Sciatic nerve (tissue), 2 donors: ENCODE measurements around the gene TDRKH. TPM values are rescaled to one million over a fixed set of nuclear protein-coding genes. Genes with fewer than 3 reads are reported as not detected.
A peak's percentile ranks its signal among the peaks of the same experiment; 100 is the strongest.
"Not testable (repeated sequence)": the region's sequence is repeated elsewhere in the genome, so short reads cannot be mapped to it uniquely, and the experiment has no call there.

Experiments used
- ATAC-seq: fragments of 200-7000 bp; cut with Tn5 transposase; one replicate; pipeline ENCODE4 v1.9.1; 2020; ENCODE audit warnings: mild to moderate bottlenecking, moderate library complexity
- DNase-seq: peaks from one replicate; pipeline ENCODE4 v3.0.0-alpha.2; 2020; ENCODE audit warnings: low spot score
- intact Hi-C: fragments of 100-400 bp; cut with DNase I; formaldehyde crosslinking; loops from one replicate; pipeline ENCODE4 v1.14.2; 2022
- total RNA-seq: library from RNA; stranded (reverse); fragmentation: NEBNext Ultra II Directional; extraction: Animal tissue kit (Norgen Biotek cat#: 25700); gene quantifications from one replicate; pipeline ENCODE4 v1.2.1, GENCODE V29; 2021
- donor health status: DM: no; HTN: no; CAD: no.
- donor health status: DM: no; HTN: no; CAD: no.

Gene TDRKH
- total RNA-seq, 1 donor from 2014 or later: 13.2 TPM

DNA sequence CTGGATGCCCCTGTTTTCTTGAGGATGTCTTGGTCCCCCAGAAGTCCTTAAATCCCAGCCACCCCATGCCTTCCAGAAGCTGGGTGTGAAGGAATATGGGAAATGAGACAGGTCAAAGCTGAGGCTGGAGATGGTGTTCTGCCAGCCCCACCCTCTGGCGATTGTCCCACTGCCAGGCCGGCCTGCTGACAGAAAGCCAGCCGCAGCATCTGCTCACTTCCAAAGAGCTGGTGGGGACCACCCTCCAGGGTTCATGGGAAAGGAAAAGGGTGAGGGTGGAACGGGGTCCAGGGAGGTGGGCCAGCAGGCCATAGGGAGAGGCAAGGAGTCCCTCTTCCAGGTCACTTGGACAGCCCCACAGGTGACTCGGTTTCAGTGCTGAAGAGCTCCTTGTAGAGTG, 16.8 kb upstream of the TDRKH start:
- intact Hi-C loops: no loop called here
- DNase-seq (peak; percentile 45), ATAC-seq (no peak)

DNA sequence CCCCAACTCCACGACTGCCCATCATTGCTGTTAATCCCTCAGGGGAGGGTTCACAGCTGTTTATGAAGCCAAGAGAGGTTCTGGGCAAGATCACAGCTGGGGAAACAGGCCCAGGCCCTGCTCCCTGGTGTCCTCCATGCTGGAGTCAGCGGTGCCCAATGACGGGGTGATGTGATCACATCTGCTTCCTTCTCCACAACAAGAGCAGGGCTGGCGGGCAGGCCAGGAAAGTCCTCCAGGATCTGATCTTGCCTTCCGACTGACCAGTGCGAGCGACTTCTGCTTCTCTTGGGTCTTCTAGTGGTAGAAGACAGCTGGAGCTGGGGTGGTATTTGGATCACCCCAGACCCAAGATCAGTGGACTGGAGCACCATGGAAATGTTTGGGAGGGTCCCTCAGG, 15.9 kb upstream of the TDRKH start:
- DNase-seq (peak; percentile 45), ATAC-seq (no peak)
- intact Hi-C loops: no loop called here

DNA sequence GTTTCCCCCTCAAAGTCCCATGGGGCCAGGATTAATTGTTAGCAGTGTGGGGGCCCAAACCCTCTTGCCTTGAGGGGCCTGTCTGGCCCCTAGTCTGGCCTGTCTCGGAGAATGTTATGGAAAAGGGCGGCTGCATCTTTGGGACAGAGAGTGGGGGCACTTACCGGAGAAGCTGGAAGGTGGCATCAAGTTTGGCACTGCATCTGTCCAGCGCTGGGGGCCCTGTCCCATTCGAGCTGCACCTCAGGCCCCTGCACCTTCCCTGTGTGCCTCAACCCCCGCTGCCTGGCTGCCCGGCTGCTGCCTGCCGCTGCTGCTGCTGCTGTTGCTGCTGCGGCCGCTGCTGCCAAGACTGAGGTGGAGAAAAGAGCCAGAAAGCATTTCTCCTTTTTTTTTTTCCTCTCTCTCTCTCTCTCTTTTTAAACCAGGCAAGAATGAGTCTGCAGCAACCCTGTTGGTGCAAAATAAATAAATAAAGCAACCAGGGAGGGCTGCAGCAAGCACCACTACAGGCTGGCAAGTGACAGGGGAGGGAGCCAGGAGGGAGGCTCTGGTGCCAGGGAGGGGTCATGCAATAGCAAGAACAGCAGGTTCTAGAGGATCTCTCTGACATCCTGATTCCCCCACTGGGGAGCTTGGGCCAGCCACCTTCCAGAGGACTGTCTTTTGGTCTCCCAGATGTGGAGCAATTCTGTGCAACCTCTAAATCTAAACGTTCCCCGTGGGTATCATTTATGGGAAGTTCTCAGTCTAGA, 14.9 kb upstream of the TDRKH start, which contains the start of gene LINGO4:
TSS of gene LINGO4 (minus strand) at position 354 of the 755 bp plus-strand sequence. CDS start 2,715 bp downstream, outside the sequence.
- peak; percentile 31 for DNase-seq
- no peak for ATAC-seq
- intact Hi-C loops: no loop called here

DNA sequence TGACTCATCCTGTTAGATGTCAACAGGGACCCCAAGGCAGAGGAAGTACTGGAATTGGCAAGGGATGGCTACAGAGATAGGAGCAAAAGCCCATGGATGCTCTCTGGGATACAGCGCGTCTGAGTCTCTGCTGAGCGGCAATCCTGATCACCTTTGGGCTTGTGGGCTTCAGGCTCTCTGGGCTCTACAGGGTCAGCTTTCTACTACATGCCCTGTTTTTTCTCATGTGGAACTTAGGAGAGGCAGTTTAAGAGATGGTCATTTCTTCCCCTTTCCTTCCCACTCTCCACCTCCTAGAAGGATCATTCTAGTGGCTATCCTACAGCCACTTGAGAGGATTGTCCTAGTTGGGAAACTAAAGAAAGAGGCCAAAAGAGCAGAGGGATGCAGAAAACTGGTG, 13.6 kb upstream of the TDRKH start:
- ATAC-seq: no peak
- intact Hi-C loops: no loop called here
- DNase-seq: no peak

DNA sequence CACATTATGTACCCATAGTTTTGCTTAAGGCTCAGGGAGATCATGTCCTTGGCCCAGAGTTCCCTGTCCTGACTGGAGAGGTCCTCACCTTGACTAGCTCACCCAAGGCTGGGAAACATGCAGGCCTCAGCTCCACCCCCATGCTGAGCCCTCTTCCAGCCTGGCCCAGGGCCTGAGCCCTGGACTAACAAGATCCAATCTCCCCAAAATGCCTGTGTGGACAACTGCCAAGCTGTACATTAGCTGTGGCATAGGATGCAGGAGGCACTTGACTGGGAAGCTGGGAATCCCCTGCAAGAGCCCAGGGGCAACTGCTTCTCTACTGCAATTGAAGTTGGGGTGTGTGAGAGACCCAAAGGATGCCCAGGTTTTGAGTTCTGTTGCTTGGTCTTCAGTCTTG, 12.9 kb upstream of the TDRKH start:
- intact Hi-C loops: no loop called here
- DNase-seq (peak; percentile 27), ATAC-seq (no peak)

DNA sequence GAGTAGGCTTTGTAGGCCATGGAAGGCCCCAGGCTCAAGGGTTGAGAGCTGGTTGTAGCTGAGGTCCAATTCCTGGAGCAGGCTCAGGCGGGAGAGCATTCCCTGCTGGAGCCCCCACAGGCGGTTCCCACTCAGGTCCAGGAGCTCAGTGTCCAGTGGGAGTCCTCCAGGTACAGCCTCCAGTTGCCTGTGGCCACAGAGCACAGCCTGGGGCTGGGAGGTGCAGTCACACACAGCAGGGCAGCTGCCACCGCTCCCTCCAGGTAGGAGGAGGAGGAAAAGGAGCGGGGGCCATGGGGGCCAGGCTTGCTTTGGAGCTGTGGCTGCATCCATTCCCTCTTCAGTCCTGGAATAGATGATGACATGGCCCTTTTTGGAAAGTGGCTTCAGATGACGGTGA, 12.1 kb upstream of the TDRKH start:
- intact Hi-C loops: no loop called here
- DNase-seq: no peak
- ATAC-seq: no peak

DNA sequence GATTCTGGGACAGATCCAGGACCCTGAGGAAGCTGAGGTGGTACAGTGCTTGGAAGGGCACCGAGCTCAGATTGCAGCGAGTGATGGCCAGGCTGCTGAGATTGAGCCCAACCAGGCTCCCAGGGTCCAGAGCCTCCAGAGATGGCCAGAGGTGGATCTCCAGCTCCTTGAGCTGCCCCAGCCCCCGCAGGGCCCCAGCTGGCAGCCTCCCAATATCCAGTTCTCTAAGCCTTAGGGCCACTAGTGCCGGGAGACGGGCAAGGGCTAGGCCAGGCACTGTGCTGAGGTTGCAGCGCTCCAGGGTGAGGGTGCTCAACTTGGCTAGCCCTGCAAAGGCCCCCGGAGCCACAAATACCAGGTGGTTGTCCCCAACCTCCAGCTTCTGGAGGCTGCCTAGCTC, 11.5 kb upstream of the TDRKH start:
- no peak for ATAC-seq
- DNase-seq: no peak
- intact Hi-C loops: no loop called here

DNA sequence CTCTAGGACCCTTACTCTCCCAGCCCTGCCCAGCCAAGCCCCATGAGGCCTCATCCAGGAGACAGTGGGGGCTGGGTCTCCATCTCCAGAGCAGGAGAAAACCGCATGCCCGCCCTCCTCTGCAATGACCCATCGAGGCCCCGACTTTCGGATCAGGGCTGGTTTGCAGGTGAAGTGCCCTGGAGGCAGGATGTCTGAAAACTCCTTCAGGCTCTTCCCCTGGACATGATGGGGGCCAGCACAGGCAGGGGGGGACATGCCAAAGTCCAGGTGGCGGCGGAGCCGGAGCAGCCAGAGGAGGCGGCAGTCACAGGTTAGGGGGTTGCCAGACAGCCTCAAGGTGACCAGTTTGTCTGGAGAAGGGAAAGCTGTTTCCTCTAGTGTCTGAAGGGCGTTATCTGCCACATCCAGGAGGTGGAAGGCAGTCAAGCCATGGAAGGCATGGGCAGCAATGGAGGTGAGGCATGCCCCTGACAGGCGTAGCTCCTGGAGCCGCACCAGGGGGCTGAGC, 11.1 kb upstream of the TDRKH start:
- DNase-seq (no peak), ATAC-seq (no peak)
- intact Hi-C loops: no loop called here

DNA sequence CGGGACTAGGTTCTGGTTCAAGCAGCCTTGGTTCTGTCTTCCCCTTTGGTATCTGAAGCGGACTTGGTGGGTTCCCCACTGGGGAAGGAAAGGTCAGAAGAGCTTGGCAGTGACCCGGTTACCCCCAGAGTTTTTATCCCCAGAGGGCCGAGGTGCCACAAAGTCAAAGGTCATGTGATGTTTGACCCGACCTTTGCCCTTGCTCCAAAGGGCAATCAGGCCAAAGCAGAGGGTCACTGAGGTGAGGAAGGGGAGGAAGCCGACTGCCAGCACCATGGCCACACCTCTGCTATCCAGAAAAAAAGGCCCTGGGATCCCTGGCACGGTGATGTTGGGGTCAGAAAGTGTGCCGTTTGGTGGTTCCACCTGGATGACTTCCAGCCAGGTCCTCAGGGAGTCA, 10.5 kb upstream of the TDRKH start:
- DNase-seq (no peak), ATAC-seq (no peak)
- intact Hi-C loops: no loop called here

DNA sequence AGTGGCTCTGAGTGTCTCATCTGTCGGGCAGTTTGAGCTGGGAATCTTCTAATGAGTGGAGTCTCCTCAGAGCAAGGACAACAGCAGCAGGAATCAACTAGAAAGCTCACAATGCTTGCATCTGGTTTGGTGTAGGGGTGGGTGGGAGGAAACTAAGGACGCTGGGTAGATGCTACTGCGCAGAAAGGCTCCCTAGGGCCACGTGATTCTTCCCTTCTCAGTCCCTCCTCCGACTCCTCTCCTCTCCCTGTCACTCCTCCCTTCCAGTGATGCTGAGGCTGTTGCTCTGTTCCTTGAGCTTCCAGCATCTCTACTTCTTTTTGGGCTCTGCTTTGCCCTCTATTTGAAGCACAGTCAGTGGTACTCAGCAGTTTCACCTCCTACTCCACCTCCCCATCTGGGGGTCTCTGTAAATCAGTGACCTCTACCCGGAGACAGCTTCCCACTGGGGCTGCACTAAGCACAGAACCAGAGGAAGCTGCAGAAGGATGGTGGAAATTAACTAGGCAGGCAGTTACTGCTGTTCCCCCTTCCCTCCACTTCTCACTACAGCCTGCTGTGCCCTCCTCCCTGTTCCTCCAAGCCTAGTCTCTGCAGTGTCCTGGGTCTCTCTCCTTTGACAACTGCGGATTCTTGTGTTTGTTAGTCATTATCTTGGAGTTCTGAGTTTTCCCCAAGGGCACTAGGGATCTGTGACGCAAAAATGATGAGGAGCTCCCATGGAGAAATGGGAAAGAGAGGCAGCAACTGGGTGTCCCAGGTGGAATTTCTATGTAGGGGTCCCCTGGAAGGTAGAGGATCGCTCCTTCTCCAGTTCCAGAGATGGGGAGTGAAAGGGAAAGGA, 9.1 kb upstream of the TDRKH start:
- no peak for ATAC-seq
- intact Hi-C loops: no loop called here
- no peak for DNase-seq

DNA sequence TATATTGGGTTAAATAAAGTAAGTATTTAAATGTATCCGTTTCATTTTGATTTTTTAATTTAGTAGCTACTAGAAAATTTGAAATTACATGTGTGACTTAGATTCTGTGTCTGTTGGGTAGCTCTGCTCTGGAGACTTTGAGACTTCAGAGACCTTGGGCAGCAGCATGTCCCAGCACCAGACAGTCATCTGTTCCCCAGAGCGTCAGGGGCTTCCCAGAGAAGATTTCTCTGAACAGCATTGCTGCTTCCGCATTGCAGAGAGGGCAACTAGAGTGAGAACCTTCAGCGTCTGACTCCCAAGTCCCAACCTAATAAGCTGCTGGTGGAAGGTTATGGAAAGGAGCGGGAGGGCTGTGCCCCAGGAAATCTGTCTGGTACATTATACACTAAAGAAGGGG, 8.3 kb upstream of the TDRKH start:
- ATAC-seq (no peak), DNase-seq (no peak)
- intact Hi-C loops: no loop called here

DNA sequence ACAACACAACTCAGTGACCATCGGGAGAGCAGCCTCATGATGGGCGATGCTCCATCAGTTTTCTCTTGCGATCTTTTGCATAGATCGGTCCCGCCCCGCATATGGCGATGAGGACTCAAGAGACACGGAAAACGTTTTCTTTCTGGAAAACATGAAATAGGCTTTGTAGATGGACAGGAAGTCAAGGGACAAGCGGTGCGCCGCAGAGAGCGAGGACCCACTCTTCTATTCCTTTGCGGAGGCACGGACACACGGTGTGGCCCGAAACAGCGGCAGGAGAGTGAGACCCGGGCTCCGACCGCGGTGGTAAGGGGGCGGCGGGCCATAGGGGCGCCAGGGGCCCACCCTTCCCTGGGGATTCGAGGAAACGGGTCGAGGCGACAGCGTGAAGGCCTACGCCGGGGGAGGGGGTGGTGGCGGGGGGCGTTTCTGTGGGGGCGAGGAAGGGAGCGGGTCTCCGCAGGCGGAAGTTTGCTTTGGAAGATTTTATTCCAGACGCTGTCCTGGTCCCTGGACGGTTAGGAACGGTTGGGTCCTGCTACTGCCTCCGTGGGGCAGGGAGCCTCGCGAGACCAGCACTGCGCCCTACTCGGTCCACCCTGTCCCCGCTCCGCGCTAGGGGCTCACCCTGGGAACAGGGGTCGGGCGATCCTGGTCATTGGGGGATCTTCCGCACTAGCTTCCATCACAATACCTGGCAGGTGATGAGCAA, 796 bp upstream of the TDRKH start:
- DNase-seq (no peak), ATAC-seq (peak; percentile 7)
- intact Hi-C loops: no loop called here

DNA sequence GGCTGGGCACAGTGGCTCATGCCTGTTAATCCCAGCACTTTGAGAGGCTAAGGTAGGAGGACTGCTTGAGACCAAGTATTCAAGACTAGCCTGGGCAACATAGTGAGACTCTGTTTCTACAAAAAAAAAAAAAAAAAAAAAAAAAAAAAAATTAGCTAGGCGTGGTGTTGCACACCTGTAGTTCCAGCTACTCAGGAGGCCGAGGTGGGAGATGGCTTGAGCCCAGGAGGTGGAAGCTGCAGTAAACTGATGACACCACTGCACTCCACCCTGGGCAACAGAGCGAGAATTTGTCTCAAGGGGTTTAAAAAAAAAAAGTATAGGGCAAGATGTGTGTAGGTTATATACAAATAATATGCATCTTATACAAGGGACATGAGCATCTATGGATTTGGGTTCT, 2.6 kb downstream of the TDRKH start:
- intact Hi-C loops: no loop called here
- DNase-seq (no peak), ATAC-seq (no peak)

DNA sequence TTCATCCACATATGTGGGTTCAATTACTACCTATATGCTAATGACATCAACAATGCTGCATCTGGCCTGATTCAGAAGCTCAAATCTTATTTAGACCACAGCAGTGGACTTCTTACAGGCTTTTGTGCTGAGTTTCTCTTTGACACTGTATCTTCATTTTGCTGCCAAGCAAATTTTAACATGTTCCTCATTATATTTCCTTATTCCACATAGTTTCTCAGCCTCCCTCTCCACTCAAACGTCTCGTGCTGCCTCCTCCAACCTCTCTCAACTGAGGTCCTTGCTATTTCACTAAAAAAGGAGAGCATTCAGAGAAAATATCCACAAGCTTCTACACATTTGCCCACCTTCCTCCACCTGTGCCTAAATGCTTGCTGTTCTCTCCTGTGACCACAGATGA, 6.5 kb downstream of the TDRKH start:
- intact Hi-C loops: no loop called here
- DNase-seq: no peak
- peak; percentile 22 for ATAC-seq

DNA sequence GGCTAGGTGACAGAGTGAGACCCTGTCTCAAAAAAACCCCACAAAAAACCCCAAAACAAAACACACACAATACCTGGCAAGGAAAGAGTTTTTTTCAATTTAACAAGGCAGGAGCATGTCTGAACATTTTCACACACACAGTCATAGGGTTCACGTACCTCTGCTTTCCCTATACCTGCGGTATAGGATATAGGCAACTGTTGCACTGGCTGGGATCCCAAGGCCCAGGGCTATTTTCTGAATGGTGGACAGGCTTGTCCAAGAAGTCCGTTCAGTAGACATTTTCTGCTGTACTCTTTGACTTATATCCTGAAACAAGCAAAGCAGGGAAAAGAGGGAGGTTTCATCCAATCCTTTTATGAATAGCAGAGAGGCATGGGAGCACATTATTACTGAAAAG, 7.6 kb downstream of the TDRKH start:
- ATAC-seq: no peak

DNA sequence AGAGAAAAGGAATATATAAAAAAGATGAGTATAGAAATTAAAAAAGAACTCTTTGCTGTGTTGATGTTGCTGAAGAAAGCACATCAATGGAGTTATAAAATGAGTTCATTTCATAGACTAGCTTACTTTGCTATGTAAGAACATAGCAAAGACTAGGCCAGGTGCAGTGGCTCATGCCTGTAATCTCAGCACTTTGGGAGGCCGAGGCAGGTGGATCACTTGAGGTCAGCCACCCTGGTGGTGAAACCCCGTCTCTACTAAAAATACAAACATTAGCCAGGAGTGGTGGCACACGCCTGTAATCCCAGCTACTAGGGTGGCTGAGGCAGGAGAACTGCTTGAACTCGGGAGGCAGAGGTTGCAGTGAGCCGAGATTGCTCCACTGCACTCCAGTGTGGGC, 8.3 kb downstream of the TDRKH start:
- intact Hi-C loops, DNase-seq, ATAC-seq: not testable (repeated sequence)

More for the DNA sequence above, 7.6 kb downstream of the TDRKH start:
- DNase-seq: no peak
- intact Hi-C loops: no loop called here

DNA sequence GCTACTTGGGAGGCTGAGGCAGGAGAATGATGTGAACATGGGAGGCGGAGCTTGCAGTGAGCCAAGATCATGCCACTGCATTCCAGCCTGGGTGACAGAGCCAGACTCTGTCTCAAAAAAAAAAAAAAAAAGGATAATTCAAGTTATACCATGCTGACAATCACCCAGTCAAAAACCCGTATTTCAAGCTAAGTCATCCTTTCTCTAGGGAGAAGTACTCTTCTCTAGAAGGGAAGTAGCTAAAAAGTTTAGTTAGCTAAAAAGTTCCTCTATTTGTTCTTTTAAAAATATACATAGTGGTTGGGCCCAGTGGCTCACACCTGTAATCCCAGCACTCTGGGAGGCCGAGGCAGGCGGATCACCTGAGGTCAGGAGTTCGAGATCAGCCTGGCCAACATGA, 9.6 kb downstream of the TDRKH start:
- ATAC-seq, DNase-seq, intact Hi-C loops: not testable (repeated sequence)

DNA sequence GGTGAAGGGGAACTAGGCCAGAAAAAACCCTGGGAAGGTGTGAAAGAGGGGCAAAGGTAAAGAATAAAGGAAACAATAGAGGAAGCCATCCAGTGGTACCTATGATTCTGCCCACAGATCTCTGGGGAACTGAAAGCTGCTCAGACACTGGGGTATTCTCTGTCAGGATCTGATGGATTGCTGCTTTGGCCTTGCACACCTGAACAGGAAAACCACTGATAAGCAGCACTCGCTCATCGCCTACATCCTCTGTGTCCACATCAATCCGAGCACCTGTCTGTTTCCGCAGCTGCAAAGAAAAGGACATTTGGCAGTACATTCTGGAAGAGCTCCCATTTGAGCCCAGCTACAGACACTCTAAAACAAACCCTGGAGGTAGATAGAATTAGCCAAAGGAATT, 10.4 kb downstream of the TDRKH start:
- DNase-seq (no peak), ATAC-seq (no peak)
- intact Hi-C loops: no loop called here

DNA sequence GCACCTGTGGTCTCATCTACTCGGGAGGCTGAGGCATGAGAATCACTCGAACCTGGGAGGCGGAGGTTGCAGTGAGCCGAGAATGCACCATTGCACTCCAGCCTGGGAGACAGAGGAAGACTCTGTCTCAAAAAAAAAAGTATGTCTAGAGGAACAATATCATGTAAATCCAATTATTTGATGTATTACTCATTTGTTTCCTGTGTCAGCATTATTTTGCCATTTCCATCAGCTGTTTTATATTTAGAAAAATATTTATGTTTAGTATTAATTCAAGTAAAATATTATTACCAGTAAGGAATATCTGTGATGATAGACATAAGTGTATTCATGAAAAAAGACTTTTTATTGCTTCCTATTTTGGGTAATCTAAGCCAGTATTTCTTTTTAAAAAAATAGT, 13.0 kb downstream of the TDRKH start:
- ATAC-seq: no peak
- no peak for DNase-seq
- intact Hi-C loops: no loop called here

DNA sequence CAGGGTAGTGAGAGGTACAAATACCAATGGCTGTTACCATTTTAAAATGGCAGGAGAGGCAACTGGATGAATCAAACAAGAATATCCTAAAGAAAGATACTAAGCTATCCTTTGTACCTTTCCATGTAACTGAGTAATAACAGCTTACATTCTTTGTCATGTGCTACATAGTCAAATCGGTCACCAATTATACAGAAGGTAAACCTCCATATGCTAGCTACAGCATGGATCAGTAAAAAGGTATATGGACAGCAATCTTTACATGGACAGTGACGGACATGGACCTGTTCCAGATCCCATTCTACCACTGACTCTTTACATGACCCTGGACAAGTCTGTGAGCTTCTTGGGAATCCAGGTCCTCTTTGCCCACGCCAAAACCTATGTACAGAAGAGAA, 13.6 kb downstream of the TDRKH start:
- DNase-seq: no peak
- ATAC-seq: no peak
- intact Hi-C loops: no loop called here
